GM18868 (cell line): Measurements from ENCODE around the gene CHRNA3.

Experiments used
- ATAC-seq: cut with Tn5 transposase; IDR thresholded peaks from one replicate; pipeline ENCODE4 v1.9.1; 2021; ENCODE audit warnings: mild to moderate bottlenecking, moderate library complexity; ENCODE audit not compliant: unreplicated experiment

Gene CHRNA3

GRCh38 chr15:78620527-78621421 lies at the start of gene CHRNA3:
TSS of gene CHRNA3 (minus strand) at chr15:78620996. CDS start at chr15:78620794, 202 bp downstream.
- no peak for ATAC-seq

GRCh38 chr15:78668987-78669386 lies 48.2 kb upstream of the CHRNA3 start:
- no peak for ATAC-seq

GRCh38 chr15:78667578-78668236 lies 46.9 kb upstream of the CHRNA3 start:
- ATAC-seq: no peak

GRCh38 chr15:78666010-78666409 lies 45.2 kb upstream of the CHRNA3 start:
- no peak for ATAC-seq

- ATAC-seq: no peak
These were observed 42.9 kb upstream of the CHRNA3 start for GRCh38 chr15:78663703-78664102.

- no peak for ATAC-seq
These were observed 41.2 kb upstream of the CHRNA3 start for GRCh38 chr15:78662028-78662427.

GRCh38 chr15:78661001-78661400 lies 40.2 kb upstream of the CHRNA3 start:
- ATAC-seq: no peak

- no peak for ATAC-seq
These were observed 39.8 kb upstream of the CHRNA3 start for GRCh38 chr15:78660584-78660983.

- ATAC-seq: no peak
These were observed 38.0 kb upstream of the CHRNA3 start for GRCh38 chr15:78658823-78659222.

GRCh38 chr15:78654272-78654671 lies 33.5 kb upstream of the CHRNA3 start:
- no peak for ATAC-seq

GRCh38 chr15:78651930-78652615 lies 31.3 kb upstream of the CHRNA3 start:
- ATAC-seq: no peak

GRCh38 chr15:78651007-78651406 lies 30.2 kb upstream of the CHRNA3 start:
- ATAC-seq: no peak

GRCh38 chr15:78650022-78650421 lies 29.2 kb upstream of the CHRNA3 start:
- no peak for ATAC-seq

GRCh38 chr15:78645009-78645408 lies 24.2 kb upstream of the CHRNA3 start:
- no peak for ATAC-seq

GRCh38 chr15:78642331-78642730 lies 21.5 kb upstream of the CHRNA3 start:
- no peak for ATAC-seq

GRCh38 chr15:78641749-78642275 lies 21.0 kb upstream of the CHRNA3 start:
- ATAC-seq: no peak

- ATAC-seq: no peak
These were observed 20.4 kb upstream of the CHRNA3 start, which contains the start of gene CHRNB4 for GRCh38 chr15:78641102-78641748. TSS of gene CHRNB4 (minus strand) at chr15:78641210. CDS start at chr15:78641133, 77 bp downstream.

GRCh38 chr15:78640527-78641101 lies 19.8 kb upstream of the CHRNA3 start:
- no peak for ATAC-seq

GRCh38 chr15:78638658-78639314 lies 18.0 kb upstream of the CHRNA3 start:
- ATAC-seq: no peak
